Measurements from ENCODE around the gene IGSF22. TPM values are rescaled to one million over a fixed set of nuclear protein-coding genes. Genes with fewer than 3 reads are reported as not detected.
A peak's percentile ranks its signal among the peaks of the same experiment; 100 is the strongest.

The IGSF22 gene
- total RNA-seq, 5 donors from 2014 or later (not counting 1 experiment from before 2014, with no cell fraction given): 2.1 to 3.7 (median 2.8) TPM

GRCh38 chr11:18714443-18714780, 11.6 kb downstream of the IGSF22 start:
- Mint-ChIP-seq H3K4me3 (no peak overlapping the region), H3K36me3 (no peaks in the 10 kb centered on the region), H3K9me3 (no peaks in the 10 kb centered on the region), H3K4me1 (no peaks in the 10 kb centered on the region), H3K27ac (no peak overlapping the region), H3K27me3 (peaks cover 0 to 4% of the 10 kb centered on the region in 2 donors)
- WGBS (ENCODE audit: insufficient coverage): 91% methylated on average over 5 of the region's 10 CpGs
- CTCF ChIA-PET: no interaction called here
- Histone ChIP-seq H3K9me3 (no peaks in the 10 kb centered on the region), H3K27ac (ENCODE audit: low read length) (no peak overlapping the region), H3K27me3 (replicated peaks in 1 of 2; ENCODE audit: control insufficient read depth in 2 of 2, extremely low read depth in 1 of 2, insufficient read depth in 2 of 2, low read length in 1 of 2) (peaks cover 0 to 10% of the 10 kb centered on the region in 2 experiments), H3K36me3 (ENCODE audit: control insufficient read depth in 2 of 2, extremely low read depth in 1 of 2, insufficient read depth in 1 of 2, low read length in 1 of 2) (no peaks in the 10 kb centered on the region), H3K4me3 (ENCODE audit: control insufficient read depth in 1 of 2, extremely low read depth in 1 of 2, low read length in 1 of 2) (no peak overlapping the region), H3K4me1 (ENCODE audit: control insufficient read depth in 1 of 2, extremely low read depth in 1 of 2, insufficient read depth in 2 of 2, low read length in 2 of 2) (no peaks in the 10 kb centered on the region)
- DNase-seq (no peak), ATAC-seq (replicated peaks in 1 of 4) (no peak)
- POLR2A ChIA-PET: no interaction called here

GRCh38 chr11:18713646-18714442, 12.1 kb downstream of the IGSF22 start:
- 89% methylated on average over 25 of the region's 26 CpGs for WGBS (ENCODE audit: insufficient coverage)
- Mint-ChIP-seq H3K36me3 (no peaks in the 10 kb centered on the region), H3K4me1 (no peaks in the 10 kb centered on the region), H3K9me3 (no peaks in the 10 kb centered on the region), H3K27me3 (peaks cover 0 to 4% of the 10 kb centered on the region in 2 donors), H3K4me3 (no peak overlapping the region), H3K27ac (no peak overlapping the region)
- DNase-seq: no peak
- POLR2A ChIA-PET: no interaction called here
- H3K27me3 ChIP-seq (replicated peaks in 1 of 2; ENCODE audit: control insufficient read depth in 2 of 2, extremely low read depth in 1 of 2, insufficient read depth in 2 of 2, low read length in 1 of 2): peaks cover 0 to 13% of the 10 kb centered on the region in 2 experiments
- no peak overlapping the region for H3K27ac ChIP-seq (ENCODE audit: low read length)
- CTCF ChIA-PET: interaction anchor here (0.5 to 1.3 kb wide), 3 partner anchors 8 kb away, joined by 3 read pairs; no protein-coding TSS in a partner anchor
- no peaks in the 10 kb centered on the region for H3K4me1 ChIP-seq (ENCODE audit: control insufficient read depth in 1 of 2, extremely low read depth in 1 of 2, insufficient read depth in 2 of 2, low read length in 2 of 2)
- H3K9me3 ChIP-seq: no peaks in the 10 kb centered on the region
- no peaks in the 10 kb centered on the region for H3K36me3 ChIP-seq (ENCODE audit: control insufficient read depth in 2 of 2, extremely low read depth in 1 of 2, insufficient read depth in 1 of 2, low read length in 1 of 2)
- no peak for ATAC-seq (replicated peaks in 1 of 4)
- no peak overlapping the region for H3K4me3 ChIP-seq (ENCODE audit: control insufficient read depth in 1 of 2, extremely low read depth in 1 of 2, low read length in 1 of 2)

GRCh38 chr11:18710545-18710944, 15.4 kb downstream of the IGSF22 start:
- Histone ChIP-seq H3K36me3 (ENCODE audit: control insufficient read depth in 2 of 2, extremely low read depth in 1 of 2, insufficient read depth in 1 of 2, low read length in 1 of 2) (no peaks in the 10 kb centered on the region), H3K27ac (ENCODE audit: low read length) (no peak overlapping the region), H3K4me1 (ENCODE audit: control insufficient read depth in 1 of 2, extremely low read depth in 1 of 2, insufficient read depth in 2 of 2, low read length in 2 of 2) (peaks cover 0 to 16% of the 10 kb centered on the region in 2 experiments), H3K4me3 (ENCODE audit: control insufficient read depth in 1 of 2, extremely low read depth in 1 of 2, low read length in 1 of 2) (no peak overlapping the region), H3K9me3 (no peaks in the 10 kb centered on the region), H3K27me3 (replicated peaks in 1 of 2; ENCODE audit: control insufficient read depth in 2 of 2, extremely low read depth in 1 of 2, insufficient read depth in 2 of 2, low read length in 1 of 2) (peaks cover 0 to 17% of the 10 kb centered on the region in 2 experiments)
- POLR2A ChIA-PET: interaction anchor here in 1 of 2 donors (0.6 kb wide), 1 partner anchor 634 kb away, joined by 16 read pairs; no protein-coding TSS in a partner anchor
- Mint-ChIP-seq H3K27ac (no peak overlapping the region), H3K27me3 (no peaks in the 10 kb centered on the region), H3K36me3 (no peaks in the 10 kb centered on the region), H3K4me1 (peaks cover 12 to 14% (median 13%) of the 10 kb centered on the region in 3 donors), H3K9me3 (no peaks in the 10 kb centered on the region), H3K4me3 (no peak overlapping the region)
- DNase-seq (no peak), ATAC-seq (replicated peaks in 1 of 4) (no peak)
- WGBS (ENCODE audit: insufficient coverage): 50% methylated on average over 2 of the region's 5 CpGs
- CTCF ChIA-PET: no interaction called here

- peaks cover 0 to 17% of the 10 kb centered on the region in 2 experiments for H3K27me3 ChIP-seq (replicated peaks in 1 of 2; ENCODE audit: control insufficient read depth in 2 of 2, extremely low read depth in 1 of 2, insufficient read depth in 2 of 2, low read length in 1 of 2)
- H3K4me1 ChIP-seq (ENCODE audit: control insufficient read depth in 1 of 2, extremely low read depth in 1 of 2, insufficient read depth in 2 of 2, low read length in 2 of 2): peaks cover 0 to 21% of the 10 kb centered on the region in 2 experiments
- H3K4me1 Mint-ChIP-seq: peaks cover 20 to 24% (median 24%) of the 10 kb centered on the region in 3 donors
- POLR2A ChIA-PET: no interaction called here
- H3K27me3 Mint-ChIP-seq: peaks cover 0 to 2% of the 10 kb centered on the region in 2 donors
- no peaks in the 10 kb centered on the region for H3K9me3 Mint-ChIP-seq
- WGBS (ENCODE audit: insufficient coverage): no CpG with 5 or more reads among the region's 4 CpGs
- H3K4me3 ChIP-seq (ENCODE audit: control insufficient read depth in 1 of 2, extremely low read depth in 1 of 2, low read length in 1 of 2): no peak overlapping the region
- DNase-seq: no peak
- CTCF ChIA-PET: no interaction called here
- no peak overlapping the region for H3K27ac ChIP-seq (ENCODE audit: low read length)
- no peak for ATAC-seq (replicated peaks in 1 of 4)
- H3K36me3 Mint-ChIP-seq: no peaks in the 10 kb centered on the region
- no peaks in the 10 kb centered on the region for H3K9me3 ChIP-seq
- H3K27ac Mint-ChIP-seq: no peak overlapping the region
- H3K4me3 Mint-ChIP-seq: no peak overlapping the region
- no peaks in the 10 kb centered on the region for H3K36me3 ChIP-seq (ENCODE audit: control insufficient read depth in 2 of 2, extremely low read depth in 1 of 2, insufficient read depth in 1 of 2, low read length in 1 of 2)
Observed at GRCh38 chr11:18709414-18709813, 16.6 kb downstream of the IGSF22 start.

GRCh38 chr11:18707811-18708340, 18.1 kb downstream of the IGSF22 start:
- ATAC-seq (replicated peaks in 1 of 4) (no peak), DNase-seq (no peak)
- Histone ChIP-seq H3K9me3 (no peaks in the 10 kb centered on the region), H3K4me3 (ENCODE audit: control insufficient read depth in 1 of 2, extremely low read depth in 1 of 2, low read length in 1 of 2) (no peak overlapping the region), H3K36me3 (ENCODE audit: control insufficient read depth in 2 of 2, extremely low read depth in 1 of 2, insufficient read depth in 1 of 2, low read length in 1 of 2) (no peaks in the 10 kb centered on the region), H3K27ac (ENCODE audit: low read length) (no peak overlapping the region), H3K4me1 (ENCODE audit: control insufficient read depth in 1 of 2, extremely low read depth in 1 of 2, insufficient read depth in 2 of 2, low read length in 2 of 2) (peaks cover 0 to 21% of the 10 kb centered on the region in 2 experiments), H3K27me3 (replicated peaks in 1 of 2; ENCODE audit: control insufficient read depth in 2 of 2, extremely low read depth in 1 of 2, insufficient read depth in 2 of 2, low read length in 1 of 2) (peaks cover 0 to 13% of the 10 kb centered on the region in 2 experiments)
- Mint-ChIP-seq H3K4me3 (peak overlapping the region in 1 of 3 donors; percentile 84), H3K27me3 (peaks cover 0 to 2% of the 10 kb centered on the region in 2 donors), H3K27ac (peak overlapping the region in 1 of 2 donors; percentile 28), H3K9me3 (no peaks in the 10 kb centered on the region), H3K36me3 (no peaks in the 10 kb centered on the region), H3K4me1 (peaks cover 20 to 33% (median 28%) of the 10 kb centered on the region in 3 donors)
- whole genome bisulfite sequencing (ENCODE audit: insufficient coverage): 90% methylated on average over 8 of the region's 12 CpGs
- ChIA-PET POLR2A (no interaction called here), CTCF (interaction anchor here in 1 of 2 donors (2.0 kb wide), 1 partner anchor 14 kb away, joined by 8 read pairs; no protein-coding TSS in a partner anchor)

- peak overlapping the region; percentile 84 to 93 (median 90) for H3K4me3 Mint-ChIP-seq
- 4% methylated on average over 27 of the region's 34 CpGs for WGBS (ENCODE audit: insufficient coverage)
Observed at GRCh38 chr11:18706330-18707243, 19.4 kb downstream of the IGSF22 start.

More at GRCh38 chr11:18706330-18707243, 19.4 kb downstream of the IGSF22 start:
- Mint-ChIP-seq H3K27me3 (peaks cover 0 to 2% of the 10 kb centered on the region in 2 donors), H3K27ac (peak overlapping the region; percentile 93 to 95), H3K9me3 (no peaks in the 10 kb centered on the region), H3K36me3 (no peaks in the 10 kb centered on the region), H3K4me1 (peaks cover 20 to 33% (median 28%) of the 10 kb centered on the region in 3 donors)
- ChIA-PET POLR2A (interaction anchor here in 1 of 2 donors (1.0 kb wide), 1 partner anchor 74 kb away, joined by 4 read pairs; no protein-coding TSS in a partner anchor), CTCF (interaction anchor here in 1 of 2 donors (2.0 kb wide), 1 partner anchor 15 kb away, joined by 8 read pairs; no protein-coding TSS in a partner anchor)
- peak; percentile 84 to 91 (median 87) for ATAC-seq (replicated peaks in 1 of 4)
- Histone ChIP-seq H3K4me1 (ENCODE audit: control insufficient read depth in 1 of 2, extremely low read depth in 1 of 2, insufficient read depth in 2 of 2, low read length in 2 of 2) (peaks cover 0 to 21% of the 10 kb centered on the region in 2 experiments), H3K27me3 (replicated peaks in 1 of 2; ENCODE audit: control insufficient read depth in 2 of 2, extremely low read depth in 1 of 2, insufficient read depth in 2 of 2, low read length in 1 of 2) (peaks cover 0 to 13% of the 10 kb centered on the region in 2 experiments), H3K4me3 (ENCODE audit: control insufficient read depth in 1 of 2, extremely low read depth in 1 of 2, low read length in 1 of 2) (peak overlapping the region; percentile 68 to 69), H3K27ac (ENCODE audit: low read length) (peak overlapping the region; percentile 75), H3K9me3 (no peaks in the 10 kb centered on the region), H3K36me3 (ENCODE audit: control insufficient read depth in 2 of 2, extremely low read depth in 1 of 2, insufficient read depth in 1 of 2, low read length in 1 of 2) (no peaks in the 10 kb centered on the region)
- DNase-seq: peak; percentile 26 to 77 (median 55)
